HUES64 (cell line): ENCODE results near the gene DIRAS1.

Source experiments
- H3K27ac ChIP-seq: 2 replicates; pipeline ENCODE4 v1.7.0; 2013; ENCODE audit warnings: low read depth, low read length, inconsistent platforms
- H3K27me3 ChIP-seq: 2 replicates; pipeline ENCODE4 v1.6.1; 2013; ENCODE audit warnings: mild to moderate bottlenecking, low read length; ENCODE audit not compliant: insufficient read depth
- H3K36me3 ChIP-seq: 2 replicates; pipeline ENCODE4 v1.6.1; 2013; ENCODE audit warnings: mild to moderate bottlenecking, low read length; ENCODE audit not compliant: insufficient read depth
- H3K4me1 ChIP-seq: 2 replicates; pipeline ENCODE4 v1.6.1; 2013; ENCODE audit warnings: mild to moderate bottlenecking, low read length, moderate library complexity; ENCODE audit not compliant: insufficient read depth
- H3K4me3 ChIP-seq: 2 replicates; pipeline ENCODE4 v1.5.1; 2013; ENCODE audit warnings: mild to moderate bottlenecking, low read length, moderate library complexity
- H3K9ac ChIP-seq: 2 replicates; pipeline ENCODE4 v1.6.1; 2013; ENCODE audit warnings: mild to moderate bottlenecking, low read depth, low read length
- H3K9me3 ChIP-seq: 2 replicates; pipeline ENCODE4 v1.6.1; 2013; ENCODE audit warnings: low read depth, low read length; ENCODE audit not compliant: insufficient read depth
- WGBS: fragments of 150-250, 120-280 bp; methylation state at CpG from one replicate; pipeline ENCODE4 v1.1.7; 2013; ENCODE audit warnings: missing lambda C conversion rate; 5-methylcytosine and 5-hydroxymethylcytosine counted together

The DIRAS1 gene

GRCh38 chr19:2734589-2735288 is 13.6 kb upstream of the DIRAS1 start:
- Histone ChIP-seq H3K4me3 (no peak overlapping the region), H3K9ac (no peak overlapping the region), H3K27me3 (no peaks in the 10 kb centered on the region), H3K4me1 (no peaks in the 10 kb centered on the region), H3K9me3 (0 out of 2 replicates have a peak, but pooled peaks cover 6% of the 10 kb centered on the region), H3K27ac (no peak overlapping the region), H3K36me3 (peaks cover 32% of the 10 kb centered on the region)
- WGBS: 94% methylated on average over 26 of the region's 26 CpGs

DNA sequence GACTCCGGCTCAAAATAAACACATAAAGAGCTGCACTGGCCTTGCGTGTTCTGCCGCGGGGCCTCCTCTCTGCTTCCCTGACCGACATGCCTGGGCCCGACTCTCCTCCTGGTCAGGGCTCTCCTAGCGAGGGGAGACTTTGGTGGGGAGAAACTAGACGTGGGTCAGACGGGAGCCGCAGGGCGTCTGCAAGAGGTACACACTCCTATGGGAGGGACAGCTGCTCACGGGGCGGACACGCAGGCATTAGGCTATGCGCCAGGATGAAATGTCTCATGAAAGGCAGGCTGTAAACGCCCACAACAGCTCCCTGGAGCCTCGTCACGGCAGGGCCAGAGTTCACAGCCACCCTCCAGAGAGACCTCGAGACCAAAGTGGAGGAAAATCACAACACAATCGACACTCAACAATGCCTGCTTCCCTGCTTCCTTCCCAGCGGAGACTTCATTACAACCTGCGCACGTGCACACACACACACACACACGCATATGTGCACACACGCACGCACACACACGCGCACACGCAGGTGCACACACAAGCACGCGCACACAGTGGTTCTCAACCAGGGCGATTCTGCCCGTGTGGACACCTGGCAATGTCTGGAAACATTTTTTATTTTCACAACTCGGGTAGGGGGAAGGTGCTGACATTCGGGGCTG is 12.9 kb upstream of the DIRAS1 start:
- Histone ChIP-seq H3K9ac (no peak overlapping the region), H3K9me3 (0 out of 2 replicates have a peak, but pooled peaks cover 6% of the 10 kb centered on the region), H3K36me3 (peaks cover 32% of the 10 kb centered on the region), H3K27me3 (no peaks in the 10 kb centered on the region), H3K4me1 (no peaks in the 10 kb centered on the region), H3K27ac (no peak overlapping the region), H3K4me3 (no peak overlapping the region)
- 95% methylated on average over 35 of the region's 35 CpGs for WGBS

DNA sequence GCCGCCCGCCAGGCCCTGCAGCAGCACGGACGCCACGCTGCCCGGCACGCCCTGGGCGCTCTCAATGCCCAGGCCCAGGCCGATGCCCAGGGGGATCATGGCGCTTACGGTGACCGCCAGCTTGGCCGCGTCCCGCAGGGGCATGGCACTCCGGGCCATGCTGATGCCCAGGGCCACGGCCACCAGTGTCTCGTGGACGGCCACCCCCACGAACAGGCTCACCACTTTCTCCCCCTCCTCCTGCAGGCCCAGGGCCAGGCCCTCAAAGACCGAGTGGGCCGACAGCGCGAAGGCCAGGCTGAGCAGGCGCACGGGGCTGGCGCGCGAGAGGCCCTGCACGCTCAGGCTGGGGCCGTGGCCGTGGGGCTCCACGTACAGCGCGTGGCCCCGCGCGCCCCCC is 11.7 kb upstream of the DIRAS1 start:
- Histone ChIP-seq H3K4me1 (no peaks in the 10 kb centered on the region), H3K36me3 (peaks cover 32% of the 10 kb centered on the region), H3K9ac (no peak overlapping the region), H3K27ac (no peak overlapping the region), H3K4me3 (no peak overlapping the region), H3K9me3 (0 out of 2 replicates have a peak, but pooled peaks cover 6% of the 10 kb centered on the region), H3K27me3 (no peaks in the 10 kb centered on the region)
- WGBS: 97% methylated on average over 38 of the region's 38 CpGs

GRCh38 chr19:2732157-2732725 is 11.1 kb upstream of the DIRAS1 start:
- no peaks in the 10 kb centered on the region for H3K4me1 ChIP-seq
- WGBS: 96% methylated on average over 33 of the region's 33 CpGs

DNA sequence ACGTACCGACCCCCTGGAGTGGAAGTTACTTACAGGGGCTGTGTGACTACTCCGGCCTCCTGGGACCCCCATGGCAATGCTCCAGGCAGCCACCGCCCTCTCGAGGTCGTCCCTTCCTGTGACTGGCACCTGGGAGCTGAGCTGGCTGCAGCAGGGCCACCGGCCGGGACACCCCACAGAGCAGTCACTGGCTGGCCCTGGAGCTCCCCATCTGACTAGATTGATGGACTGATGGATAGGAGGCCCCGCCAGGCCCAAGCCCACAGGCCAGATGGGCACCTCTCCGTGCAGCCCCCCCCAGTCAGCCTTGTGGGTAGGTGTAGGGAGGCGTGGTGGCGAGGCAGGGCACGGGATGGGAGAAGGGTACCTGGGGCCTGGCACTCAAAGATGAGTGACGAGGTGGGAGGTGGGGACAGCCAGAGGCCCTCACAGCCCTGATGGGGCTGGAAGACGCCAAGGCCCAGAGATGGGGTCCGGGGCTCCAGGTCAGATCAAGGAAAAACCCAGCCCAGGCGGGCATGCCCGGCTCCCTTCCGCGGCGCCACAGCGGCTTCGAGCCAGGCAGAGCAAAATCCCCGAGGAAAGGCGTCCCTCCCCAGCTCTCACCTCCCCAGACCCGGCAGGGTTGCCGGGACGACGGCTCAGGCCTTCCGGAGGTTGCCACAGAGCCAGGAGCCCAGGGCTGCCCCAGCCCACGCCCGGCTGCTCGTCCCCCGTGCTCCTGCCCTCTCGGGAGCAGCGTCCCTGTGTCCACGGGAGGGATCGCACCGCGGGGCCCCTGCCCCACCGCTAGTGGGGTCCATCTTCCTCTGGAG is 10.2 kb upstream of the DIRAS1 start:
- Histone ChIP-seq H3K36me3 (peaks cover 23% of the 10 kb centered on the region), H3K9ac (no peak overlapping the region), H3K4me3 (no peak overlapping the region), H3K27ac (no peak overlapping the region), H3K4me1 (no peaks in the 10 kb centered on the region), H3K27me3 (peaks cover 3% of the 10 kb centered on the region; the same call in 1 of the 2 replicates), H3K9me3 (0 out of 2 replicates have a peak, but pooled peaks cover under 1% of the 10 kb centered on the region)
- 93% methylated on average over 41 of the region's 41 CpGs for WGBS

More at GRCh38 chr19:2732157-2732725, 11.1 kb upstream of the DIRAS1 start:
- H3K27me3 ChIP-seq: 0 out of 2 replicates have a peak, but pooled peaks cover under 1% of the 10 kb centered on the region
- no peak overlapping the region for H3K9ac ChIP-seq
- peaks cover 31% of the 10 kb centered on the region for H3K36me3 ChIP-seq
- H3K27ac ChIP-seq: no peak overlapping the region
- 0 out of 2 replicates have a peak, but pooled peaks cover 6% of the 10 kb centered on the region for H3K9me3 ChIP-seq
- no peak overlapping the region for H3K4me3 ChIP-seq

DNA sequence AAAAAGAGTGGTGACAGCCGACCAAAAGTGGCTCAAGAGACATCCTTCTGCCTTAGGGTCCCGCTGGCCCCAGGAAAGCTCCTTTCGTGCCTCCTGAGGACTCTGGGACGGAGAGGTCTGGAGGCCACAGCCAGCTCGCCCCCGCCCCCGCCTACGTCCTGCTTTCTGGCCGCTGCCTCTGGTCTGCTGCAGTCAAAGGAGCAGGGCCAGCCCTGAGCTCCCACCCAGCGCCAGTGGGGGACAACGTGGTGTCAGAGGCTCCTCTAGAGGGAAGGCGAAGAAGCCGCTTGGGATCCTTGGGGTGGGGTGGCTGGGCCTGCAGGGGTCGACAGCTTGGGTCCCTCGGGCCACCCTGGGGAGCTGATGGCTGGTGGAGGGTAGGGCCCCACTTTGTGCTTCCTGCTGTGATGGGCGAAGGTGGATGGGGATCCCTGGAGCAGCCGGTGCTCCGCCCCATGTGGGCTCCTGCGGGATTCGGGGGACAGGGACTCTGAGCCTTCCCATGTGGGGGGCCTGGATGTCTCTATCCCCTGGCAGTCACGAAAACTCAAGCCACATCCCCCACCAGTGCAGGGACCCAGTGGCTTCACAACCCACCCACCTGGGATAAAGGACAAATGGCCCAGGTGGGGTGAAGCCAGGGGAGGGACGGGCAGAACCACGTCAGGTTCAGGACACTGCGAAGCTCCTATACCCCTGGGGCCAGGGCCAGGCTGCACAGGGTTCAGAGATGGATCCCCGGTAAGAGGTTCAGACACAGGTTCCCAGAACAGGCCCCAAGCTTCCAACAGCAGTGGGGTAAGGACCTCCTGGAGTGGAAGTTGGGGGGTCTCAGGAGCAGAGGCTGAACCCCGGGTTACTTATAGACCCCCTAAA is 9.0 kb upstream of the DIRAS1 start:
- Histone ChIP-seq H3K4me1 (no peaks in the 10 kb centered on the region), H3K9ac (no peak overlapping the region)
- 90% methylated on average over 26 of the region's 26 CpGs for WGBS

GRCh38 chr19:2728783-2729387 is 7.7 kb upstream of the DIRAS1 start:
- peaks cover 3% of the 10 kb centered on the region; the same call in 1 of the 2 replicates for H3K27me3 ChIP-seq
- no peak overlapping the region for H3K4me3 ChIP-seq
- 90% methylated on average over 23 of the region's 23 CpGs for WGBS
- H3K9ac ChIP-seq: no peak overlapping the region
- H3K4me1 ChIP-seq: no peaks in the 10 kb centered on the region
- no peaks in the 10 kb centered on the region for H3K9me3 ChIP-seq
- H3K36me3 ChIP-seq: no peaks in the 10 kb centered on the region
- H3K27ac ChIP-seq: no peak overlapping the region

More for the DNA sequence above, 9.0 kb upstream of the DIRAS1 start:
- peaks cover 11% of the 10 kb centered on the region for H3K36me3 ChIP-seq
- H3K9me3 ChIP-seq: no peaks in the 10 kb centered on the region
- H3K27me3 ChIP-seq: peaks cover 3% of the 10 kb centered on the region; the same call in 1 of the 2 replicates
- no peak overlapping the region for H3K4me3 ChIP-seq
- no peak overlapping the region for H3K27ac ChIP-seq

DNA sequence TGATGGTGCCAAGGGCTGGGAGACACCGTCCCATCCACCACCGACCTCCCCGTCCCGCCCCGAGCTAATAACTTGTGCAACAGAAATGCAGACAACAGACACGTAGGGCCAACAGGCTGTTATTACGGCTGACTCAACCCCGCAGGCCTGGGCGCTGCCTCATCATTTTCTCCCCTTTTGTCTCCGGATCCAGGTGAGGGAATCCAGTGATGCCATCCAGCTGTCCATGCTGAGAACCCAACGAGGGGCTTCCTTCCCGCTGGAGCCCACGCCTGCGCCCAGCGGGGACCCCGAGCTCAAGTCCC is 6.4 kb upstream of the DIRAS1 start:
- WGBS: 82% methylated on average over 16 of the region's 16 CpGs
- H3K27ac ChIP-seq: no peak overlapping the region
- H3K4me3 ChIP-seq: no peak overlapping the region
- H3K4me1 ChIP-seq: no peaks in the 10 kb centered on the region
- no peaks in the 10 kb centered on the region for H3K36me3 ChIP-seq
- H3K27me3 ChIP-seq: peaks cover 3% of the 10 kb centered on the region; the same call in 1 of the 2 replicates
- no peak overlapping the region for H3K9ac ChIP-seq
- no peaks in the 10 kb centered on the region for H3K9me3 ChIP-seq

- Histone ChIP-seq H3K27me3 (peaks cover 8% of the 10 kb centered on the region), H3K9me3 (no peaks in the 10 kb centered on the region), H3K27ac (no peak overlapping the region), H3K4me3 (peak overlapping the region; percentile 16; the same call in 1 of the 2 replicates), H3K4me1 (no peaks in the 10 kb centered on the region), H3K36me3 (no peaks in the 10 kb centered on the region), H3K9ac (no peak overlapping the region; the same call in 1 of the 2 replicates)
- 49% methylated on average over 26 of the region's 26 CpGs for WGBS
These were observed 5.9 kb upstream of the DIRAS1 start for GRCh38 chr19:2726904-2727639.
